AG20443 (cell line): Measurements from ENCODE around the gene CHST4.
A peak's percentile ranks its signal among the peaks of the same experiment; 100 is the strongest.
"Not testable (repeated sequence)": the region's sequence is repeated elsewhere in the genome, so short reads cannot be mapped to it uniquely, and the experiment has no call there.

ENCODE experiments used
- DNase-seq: peaks from one replicate; pipeline ENCODE4 v3.0.0; 2012; ENCODE audit warnings: low spot score, mixed read lengths

The CHST4 gene

DNA sequence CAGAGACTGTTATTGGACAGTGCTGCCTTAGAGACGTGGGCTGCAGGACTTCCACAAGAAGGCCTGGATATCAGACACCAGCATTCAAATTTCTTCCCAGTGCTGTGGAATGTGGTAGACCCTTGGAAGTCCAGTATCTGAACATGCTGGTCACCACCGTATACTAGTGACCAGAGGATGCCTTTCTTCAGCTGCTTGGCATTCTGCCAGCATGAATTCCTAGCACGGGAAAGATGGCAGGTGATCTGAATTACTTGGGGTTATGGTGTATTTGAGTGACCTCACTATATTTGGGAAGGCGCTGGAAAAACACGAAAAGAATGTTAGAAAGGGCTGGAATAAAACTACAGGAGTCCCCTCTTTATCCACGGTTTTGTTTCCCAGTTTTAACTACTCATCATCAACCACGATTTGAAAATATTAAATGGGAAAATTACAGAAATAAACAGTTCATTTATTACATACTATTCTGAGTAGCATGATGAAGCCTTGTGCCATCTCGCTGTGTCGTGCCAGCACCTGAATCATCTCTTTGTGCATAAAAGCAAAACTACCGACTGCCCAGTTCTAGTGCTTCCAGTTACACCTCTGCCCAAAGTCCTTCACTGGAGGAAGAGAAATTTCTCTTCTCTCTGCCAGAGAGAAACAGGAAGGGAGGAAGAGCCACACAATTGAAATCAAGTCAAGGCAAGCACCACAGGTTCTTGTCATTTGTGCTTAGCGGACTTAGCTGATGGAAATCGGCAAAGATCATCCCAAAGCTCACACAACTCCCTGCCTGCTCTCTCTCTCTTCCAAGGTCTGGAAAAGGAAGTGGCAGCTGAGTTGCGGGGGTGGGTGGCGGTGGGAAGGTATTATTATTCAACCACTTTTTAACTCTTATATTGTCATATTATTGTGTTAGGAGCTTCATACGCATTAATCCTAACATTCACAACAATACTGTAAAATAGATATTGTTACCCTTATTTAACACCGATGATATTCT is 1.4 kb upstream of the CHST4 start:
- DNase-seq = no peak

DNA sequence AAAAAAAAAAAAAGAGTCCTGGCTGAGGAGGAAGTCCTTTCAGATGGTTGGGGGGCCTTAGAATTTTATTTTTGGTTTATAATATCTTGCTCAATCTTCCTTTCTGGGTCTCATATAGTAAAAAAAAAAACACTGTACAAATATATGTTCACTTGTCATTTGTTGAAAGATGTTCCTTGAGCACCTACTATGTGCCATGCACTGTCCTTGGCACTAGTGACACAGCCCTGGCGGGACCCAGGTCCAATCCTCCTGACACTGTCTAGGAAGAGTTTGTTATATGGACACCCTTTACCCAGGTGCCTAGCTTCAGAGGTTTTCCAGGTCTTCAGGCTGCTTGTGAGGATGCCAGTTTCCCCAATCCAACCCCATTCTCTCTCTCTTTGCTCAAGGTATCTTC is 2.0 kb downstream of the CHST4 start:
- DNase-seq = no peak

DNA sequence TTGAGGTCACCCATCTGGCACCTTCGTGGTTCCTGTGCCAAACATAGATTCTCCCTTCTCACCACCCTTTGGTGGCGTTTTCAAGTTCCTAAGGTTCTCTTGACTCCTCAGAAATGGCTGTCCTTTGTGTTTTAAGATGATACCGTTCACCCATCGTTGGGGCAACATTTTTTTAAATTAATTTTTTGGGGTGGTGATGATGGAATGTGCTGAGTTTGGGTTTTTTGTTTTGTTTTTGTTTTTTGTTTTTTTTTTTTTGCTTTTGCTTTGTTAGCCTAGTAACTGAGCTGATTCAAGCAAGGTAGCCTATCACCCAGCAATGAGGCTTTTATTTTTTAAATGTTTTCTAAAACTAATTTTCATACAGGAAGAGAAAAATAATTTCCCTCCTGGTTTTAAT is 2.6 kb downstream of the CHST4 start:
- DNase-seq = no peak

DNA sequence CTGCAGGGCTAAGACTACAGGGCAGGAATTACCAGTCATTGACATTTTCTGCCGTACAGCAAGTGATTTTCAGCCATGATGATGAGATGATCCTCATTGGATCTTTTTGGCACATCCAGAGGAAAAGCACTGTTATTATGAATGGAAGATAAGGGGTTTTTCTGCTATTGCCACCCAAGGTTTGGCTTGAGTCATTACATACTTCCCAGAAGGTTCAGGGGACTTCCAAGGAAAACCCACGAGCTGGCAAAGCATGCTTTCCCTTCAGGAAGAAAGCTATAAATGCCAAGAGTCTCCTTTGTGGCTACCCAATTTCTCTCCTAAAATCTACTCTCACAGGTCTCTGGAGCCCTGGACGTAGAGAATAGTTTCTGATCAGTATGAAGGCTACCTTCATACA is 6.1 kb downstream of the CHST4 start:
- no peak for DNase-seq

DNA sequence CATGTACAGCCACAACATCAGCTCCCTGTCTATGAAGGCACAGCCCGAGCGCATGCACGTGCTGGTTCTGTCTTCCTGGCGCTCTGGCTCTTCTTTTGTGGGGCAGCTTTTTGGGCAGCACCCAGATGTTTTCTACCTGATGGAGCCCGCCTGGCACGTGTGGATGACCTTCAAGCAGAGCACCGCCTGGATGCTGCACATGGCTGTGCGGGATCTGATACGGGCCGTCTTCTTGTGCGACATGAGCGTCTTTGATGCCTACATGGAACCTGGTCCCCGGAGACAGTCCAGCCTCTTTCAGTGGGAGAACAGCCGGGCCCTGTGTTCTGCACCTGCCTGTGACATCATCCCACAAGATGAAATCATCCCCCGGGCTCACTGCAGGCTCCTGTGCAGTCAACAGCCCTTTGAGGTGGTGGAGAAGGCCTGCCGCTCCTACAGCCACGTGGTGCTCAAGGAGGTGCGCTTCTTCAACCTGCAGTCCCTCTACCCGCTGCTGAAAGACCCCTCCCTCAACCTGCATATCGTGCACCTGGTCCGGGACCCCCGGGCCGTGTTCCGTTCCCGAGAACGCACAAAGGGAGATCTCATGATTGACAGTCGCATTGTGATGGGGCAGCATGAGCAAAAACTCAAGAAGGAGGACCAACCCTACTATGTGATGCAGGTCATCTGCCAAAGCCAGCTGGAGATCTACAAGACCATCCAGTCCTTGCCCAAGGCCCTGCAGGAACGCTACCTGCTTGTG is 10.7 kb downstream of the CHST4 start:
- no peak for DNase-seq

DNA sequence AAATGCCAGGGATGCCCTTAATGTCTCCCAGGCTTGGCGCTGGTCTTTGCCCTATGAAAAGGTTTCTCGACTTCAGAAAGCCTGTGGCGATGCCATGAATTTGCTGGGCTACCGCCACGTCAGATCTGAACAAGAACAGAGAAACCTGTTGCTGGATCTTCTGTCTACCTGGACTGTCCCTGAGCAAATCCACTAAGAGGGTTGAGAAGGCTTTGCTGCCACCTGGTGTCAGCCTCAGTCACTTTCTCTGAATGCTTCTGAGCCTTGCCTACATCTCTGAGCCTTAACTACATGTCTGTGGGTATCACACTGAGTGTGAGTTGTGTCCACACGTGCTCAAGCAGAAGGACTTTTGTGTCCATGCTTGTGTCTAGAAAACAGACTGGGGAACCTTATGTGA is 11.4 kb downstream of the CHST4 start:
- DNase-seq = peak; percentile 65

DNA sequence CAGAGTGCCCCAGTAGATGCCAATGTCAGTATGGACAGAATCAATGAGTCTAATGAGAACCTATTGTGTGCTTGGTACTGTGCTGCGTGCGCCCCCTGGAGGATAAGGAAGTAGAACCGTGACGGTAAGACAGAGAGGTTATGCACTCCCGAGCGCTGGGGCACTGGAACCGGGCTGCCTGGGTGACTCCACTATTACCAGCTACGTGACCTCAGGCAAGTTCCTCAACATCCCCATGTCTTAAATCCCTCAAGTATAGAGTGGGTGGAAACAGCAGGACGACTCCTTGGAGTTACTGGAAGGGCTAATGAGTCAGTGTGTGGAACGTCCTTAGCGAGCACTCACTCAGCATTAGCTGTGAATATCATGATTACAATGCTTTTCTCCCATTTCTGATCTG is 16.2 kb downstream of the CHST4 start:
- DNase-seq = peak; percentile 62

DNA sequence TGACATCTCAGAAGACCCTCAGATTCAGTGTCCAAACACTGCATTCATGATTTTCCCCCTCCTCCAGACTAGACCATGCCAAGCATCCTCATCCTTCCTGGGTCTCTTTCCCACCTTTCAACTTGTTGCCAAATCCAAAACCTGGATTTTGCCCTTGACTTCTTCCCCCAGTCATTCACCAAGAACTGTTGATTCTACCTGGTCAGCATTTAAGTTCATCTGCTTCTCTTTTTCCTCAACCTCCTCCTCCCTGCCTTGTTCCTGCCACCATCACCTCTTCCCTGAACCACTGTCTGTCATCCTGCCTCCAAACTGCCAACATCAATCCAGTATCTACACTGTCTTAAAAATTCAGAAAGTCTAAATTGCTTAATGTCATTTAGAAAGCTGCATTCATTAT is 20.9 kb downstream of the CHST4 start:
- DNase-seq = no peak

DNA sequence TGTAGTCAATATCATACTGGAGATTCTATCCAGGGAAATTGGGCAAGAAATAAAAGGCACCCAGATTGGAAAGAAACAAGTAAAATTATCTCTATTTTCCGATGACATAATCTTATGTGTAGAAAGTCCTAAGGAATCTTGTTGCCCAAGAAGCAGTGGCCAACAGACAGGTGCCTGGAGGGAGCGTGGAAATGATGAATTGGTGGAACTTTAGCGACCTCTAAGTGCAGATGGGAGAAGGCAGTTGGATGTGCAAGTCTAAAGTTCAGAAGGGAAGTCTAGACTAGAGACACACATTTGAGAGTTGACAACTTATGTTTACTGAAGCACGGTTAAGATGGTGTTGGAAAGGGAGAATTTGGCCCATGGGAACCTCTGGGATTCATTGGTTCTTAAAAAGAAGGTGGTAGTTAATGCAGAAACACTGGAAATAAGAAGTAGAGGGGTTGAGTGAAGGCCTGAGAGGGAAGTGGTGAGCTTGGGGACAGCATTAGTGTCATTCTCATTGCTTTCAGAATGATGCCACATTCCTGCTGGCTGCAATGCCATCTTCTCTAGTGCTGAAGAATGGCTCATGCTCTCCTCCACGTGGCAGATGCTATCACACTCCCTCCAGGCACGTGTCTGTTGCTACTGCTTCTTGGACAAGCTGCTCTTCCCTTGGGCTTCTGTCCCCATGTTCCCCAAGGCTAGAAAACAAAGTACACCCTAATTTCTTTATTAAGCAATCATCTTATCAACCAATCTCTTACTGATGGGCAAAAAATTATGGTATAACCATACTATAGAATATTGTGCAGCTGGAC is 26.7 kb downstream of the CHST4 start:
- no peak for DNase-seq

DNA sequence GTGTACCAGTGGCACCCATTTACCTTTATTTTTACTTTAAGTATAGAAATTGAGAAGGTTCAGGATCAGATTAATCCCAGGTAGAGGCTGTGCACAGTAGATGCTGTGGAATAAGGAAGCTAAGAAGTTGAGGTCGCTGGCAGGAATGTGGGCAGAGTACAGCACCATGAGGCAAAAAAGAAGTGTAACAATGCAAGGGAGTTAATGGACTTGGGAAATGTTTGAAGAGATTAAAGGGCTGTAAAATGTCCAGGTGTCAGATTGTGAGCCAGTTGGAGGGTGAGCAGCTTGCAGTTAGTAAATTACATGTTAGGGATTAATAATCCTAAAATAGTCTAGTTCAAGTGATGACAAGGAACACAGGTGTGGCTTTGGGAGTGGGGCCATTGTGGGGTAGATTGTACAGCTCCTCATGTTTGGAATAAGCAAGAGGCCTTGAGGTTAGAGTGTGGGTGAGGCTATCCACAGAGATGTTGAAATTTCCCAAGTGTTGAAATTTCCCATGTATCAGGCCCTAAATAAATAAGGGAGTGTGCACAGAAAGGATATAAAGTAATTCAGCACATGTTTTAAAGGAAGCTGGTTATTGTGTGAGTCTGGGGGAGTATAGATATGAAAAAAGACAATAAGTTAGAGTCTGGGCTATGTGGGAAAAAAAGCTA is 29.1 kb downstream of the CHST4 start:
- no peak for DNase-seq

DNA sequence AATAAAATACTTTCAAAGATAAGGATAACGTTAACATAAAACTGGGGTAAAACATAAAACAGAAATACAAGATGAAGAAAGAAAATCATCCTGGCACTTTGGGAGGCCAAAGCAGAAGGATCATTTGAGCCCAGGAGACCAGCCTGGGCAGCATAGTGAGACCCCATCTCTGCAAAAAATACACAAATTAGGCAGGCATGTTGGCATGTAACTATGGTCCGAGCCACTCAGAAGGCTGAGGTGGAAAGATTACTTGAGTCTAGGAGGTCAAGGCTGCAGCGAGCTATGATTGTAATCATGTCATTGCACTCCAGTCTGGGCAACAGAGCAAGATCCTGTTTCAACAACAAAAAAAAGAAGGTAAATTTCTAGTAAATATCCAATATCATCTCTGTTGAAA is 31.1 kb downstream of the CHST4 start:
- DNase-seq = no peak

DNA sequence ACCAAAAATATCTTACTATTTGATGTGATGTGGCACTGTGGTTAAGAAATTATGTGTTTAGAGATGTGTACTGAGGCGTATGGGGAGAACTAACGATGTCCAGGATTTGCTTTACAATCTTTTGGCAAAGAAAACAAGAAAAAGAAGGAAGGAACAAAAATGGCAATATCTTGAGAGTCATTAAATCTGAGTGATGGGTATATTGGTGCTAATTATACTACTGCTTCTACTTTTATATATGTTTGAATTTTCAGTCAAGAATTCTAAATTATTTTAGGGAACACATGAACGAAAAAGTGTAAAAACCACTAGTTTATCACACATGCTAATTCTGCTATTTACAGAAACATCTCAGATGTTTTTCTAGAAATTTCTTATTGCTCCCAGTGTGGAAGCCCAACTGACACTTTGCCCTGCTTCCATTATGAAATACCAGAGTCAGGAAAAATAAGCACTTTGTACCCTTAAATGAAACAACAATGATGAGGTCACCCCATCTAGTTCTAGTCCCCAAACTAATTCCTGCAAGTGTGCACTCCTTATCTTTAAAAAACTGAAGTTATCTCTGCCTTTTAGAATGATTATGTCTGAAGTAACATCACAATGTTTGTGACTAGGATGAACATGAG is 31.8 kb downstream of the CHST4 start:
- no peak for DNase-seq

DNA sequence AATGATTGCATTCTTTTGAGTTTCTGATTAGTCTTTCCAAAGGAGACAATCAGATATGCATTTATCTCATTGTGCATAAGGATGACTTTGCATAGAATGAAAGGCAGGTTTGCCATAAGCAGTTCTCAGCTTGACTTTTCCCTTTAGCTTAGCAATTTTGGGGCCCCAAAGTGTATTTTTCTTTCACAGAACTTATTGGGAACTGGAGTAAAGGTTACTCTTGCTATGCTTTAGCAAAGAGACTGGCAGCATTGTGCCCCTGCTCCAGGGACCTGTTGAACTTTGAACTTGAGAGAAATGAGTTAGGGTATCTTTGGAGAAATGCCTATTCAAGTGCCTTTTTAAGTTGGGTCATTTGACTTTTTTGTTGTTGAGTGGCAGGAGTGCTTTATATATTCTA is 33.6 kb downstream of the CHST4 start:
- DNase-seq = no peak

DNA sequence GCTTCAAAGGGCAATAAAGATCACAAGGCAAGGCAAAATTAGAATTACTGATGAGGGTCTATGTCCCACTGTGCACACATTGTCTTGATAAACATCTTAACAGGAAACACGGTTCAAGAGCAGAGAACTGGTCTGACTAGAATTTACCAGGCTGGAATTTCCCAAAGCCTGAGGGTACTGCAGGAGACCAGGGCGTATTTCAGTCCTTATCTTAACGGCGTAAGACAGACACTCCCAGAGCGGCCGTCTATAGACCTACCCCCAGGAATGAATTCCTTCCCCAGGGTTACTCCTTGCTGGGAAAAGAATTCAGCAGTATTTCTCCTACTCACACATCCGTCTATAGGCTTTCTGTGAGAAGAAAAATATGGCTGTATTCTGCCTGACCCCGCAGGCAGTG is 35.7 kb downstream of the CHST4 start:
- not testable (repeated sequence) for DNase-seq

DNA sequence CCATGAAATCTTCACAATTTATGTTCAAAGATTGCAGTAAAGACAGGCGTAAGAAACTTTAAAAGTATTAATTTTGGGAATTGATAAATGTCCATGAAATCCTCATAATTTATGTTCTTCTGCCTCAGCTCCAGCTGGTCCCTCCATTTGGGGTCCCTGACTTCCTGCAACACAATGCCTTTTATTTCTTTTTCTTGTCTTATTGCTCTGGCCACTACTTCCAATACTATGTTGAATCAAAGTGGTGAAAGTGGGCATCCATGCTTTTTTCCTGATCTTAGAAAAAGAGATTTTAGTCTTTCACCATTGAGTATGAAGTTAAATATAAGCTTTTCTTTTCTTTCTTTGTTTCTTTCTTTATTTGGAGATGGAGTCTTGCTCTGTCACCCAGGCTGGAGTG is 36.3 kb downstream of the CHST4 start:
- no peak for DNase-seq

DNA sequence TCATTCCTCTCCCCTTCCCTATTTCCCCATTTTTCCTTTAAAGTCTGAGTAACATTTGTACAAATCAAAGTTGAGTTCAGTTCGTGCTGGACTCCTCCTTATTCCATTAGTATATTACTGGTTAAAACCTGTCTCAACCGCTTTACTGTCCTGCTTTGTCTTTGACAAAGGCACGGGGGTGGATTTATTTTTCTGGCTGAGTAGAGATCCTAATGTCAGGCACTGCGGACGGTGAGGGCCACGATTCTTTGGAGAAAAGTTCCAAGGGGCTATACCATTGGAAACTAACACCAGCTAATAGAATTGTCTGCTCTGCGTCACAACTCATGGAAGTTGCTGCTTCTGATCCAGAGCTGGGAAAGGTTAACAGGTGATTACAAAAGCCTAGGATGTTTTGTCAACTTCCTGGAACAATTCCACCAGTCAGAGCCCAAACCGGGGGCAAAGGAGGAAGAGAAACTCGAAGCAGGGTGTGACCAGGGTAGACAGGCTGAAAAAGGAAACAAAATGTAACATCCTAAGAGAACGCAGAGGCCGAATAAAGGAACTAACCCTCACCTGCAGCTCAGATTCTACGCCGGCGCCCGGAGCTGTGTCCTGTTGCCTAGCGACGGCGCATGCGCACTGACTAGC is 38.2 kb downstream of the CHST4 start:
- no peak for DNase-seq

DNA sequence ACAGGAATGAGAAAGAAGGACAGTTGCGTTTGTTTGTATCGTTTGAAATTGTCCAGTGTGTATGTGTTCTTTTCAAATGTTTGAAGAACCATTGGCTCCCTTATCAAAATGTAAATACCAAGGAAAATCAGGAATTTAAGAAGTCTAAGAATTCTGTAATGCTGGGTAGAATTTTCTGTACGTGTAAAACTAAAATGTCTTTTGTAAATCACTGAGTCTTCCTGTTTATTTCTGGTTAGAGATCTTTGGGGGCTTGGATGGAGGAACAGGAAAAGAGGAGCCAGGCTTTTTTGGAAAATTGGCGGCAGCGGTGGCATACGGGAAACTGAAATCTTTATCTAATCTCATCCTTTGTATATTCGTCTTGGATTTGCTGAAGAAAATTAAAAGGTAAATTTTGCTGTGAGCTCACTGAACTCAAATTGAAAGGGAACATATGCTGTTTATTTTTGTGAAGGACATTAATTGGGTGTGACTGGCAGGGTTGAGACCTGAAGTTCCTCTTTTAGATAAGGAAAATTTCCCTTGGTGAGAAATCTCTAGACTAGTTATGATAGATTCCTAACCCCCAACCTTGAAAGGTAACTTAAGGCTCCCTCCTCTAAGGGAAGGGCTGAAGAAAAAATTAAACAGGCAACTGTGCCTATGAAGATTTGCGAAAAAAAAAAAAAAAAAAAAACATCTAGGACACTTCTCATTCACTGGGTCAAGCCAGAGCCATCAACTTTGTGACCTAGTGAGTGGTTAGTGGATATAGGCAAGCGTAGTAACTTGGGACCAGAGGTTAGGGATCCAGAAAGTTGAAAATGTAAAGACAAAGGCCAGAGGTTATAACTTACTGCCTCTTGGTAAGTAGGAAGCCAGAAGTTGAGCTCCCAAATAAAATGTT is 39.8 kb downstream of the CHST4 start:
- DNase-seq = no peak

DNA sequence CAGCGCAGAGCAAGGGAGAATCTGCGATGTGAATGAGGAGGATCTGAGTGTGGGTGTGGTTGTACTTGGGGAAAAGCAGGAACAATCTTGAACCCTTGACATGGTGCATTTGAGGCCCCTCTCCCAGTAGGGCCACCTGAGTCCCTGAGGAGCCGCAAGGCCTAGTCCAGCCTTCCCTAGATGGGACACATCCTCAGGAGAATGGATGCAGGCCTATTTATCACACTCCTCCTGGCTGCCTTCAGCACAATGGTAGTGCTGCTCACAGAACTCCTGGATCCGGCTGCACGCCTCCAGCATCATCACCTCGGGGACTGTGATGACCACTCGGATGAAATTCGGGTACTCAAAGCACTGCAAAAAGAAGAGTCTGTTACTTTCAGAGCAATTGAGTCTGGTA is 41.7 kb downstream of the CHST4 start:
- no peak for DNase-seq

DNA sequence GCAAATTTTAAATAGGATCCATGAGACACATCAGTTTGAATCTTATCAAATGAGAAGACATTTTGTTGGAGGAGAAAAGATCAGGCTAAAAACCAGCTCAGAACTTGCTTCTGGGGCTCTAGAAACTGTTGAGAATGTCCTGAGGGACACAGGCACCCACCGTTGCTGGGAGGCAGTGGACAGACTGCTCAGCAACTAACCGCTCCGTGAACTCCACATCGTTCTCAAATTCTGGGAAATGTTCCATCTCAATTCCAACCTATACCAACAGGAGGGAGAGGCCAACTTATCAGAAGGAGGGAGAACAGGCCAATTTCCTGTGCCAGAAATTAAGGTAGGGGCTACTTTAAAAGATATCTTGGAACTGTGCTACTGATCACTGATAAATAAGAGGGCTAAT is 42.3 kb downstream of the CHST4 start:
- DNase-seq = no peak

DNA sequence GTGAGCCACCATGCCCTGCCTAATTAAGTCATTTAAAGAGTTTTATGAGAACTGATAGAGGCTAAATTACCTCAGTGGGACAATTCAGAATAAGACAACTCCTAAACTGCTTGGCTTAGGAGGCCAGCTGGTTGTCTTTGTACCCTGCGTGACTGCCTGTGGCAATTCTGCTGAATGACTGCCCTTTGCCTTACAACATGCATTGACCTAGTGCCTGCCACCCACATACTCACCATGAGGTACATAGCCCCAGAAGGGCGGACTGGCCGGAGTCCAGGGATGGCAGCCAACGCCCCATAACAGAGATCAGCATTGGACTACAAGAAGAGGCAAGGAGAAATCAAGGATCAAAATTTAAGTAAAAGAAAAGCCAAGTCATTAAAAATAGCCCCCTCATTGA is 43.4 kb downstream of the CHST4 start:
- no peak for DNase-seq
